Spleen (tissue), 7 donors: ENCODE measurements around the gene FCGR1A.
"Not testable (repeated sequence)": the region's sequence is repeated elsewhere in the genome, so short reads cannot be mapped to it uniquely, and the experiment has no call there.

Source experiments
- POLR2A ChIP-seq, 3 donors: fragments of 450-650 bp; IDR thresholded peaks; one replicate each; pipeline ENCODE4 v1.5.1; 2017; ENCODE audit warnings: antibody characterized with exemption in 3 of 3, mild to moderate bottlenecking in 1 of 3
- POLR2AphosphoS5 ChIP-seq, 3 donors: sonication (generic); formaldehyde crosslinking; IDR thresholded peaks; one replicate each; pipeline ENCODE4 v1.5.1; 2017; ENCODE audit warnings: antibody characterized with exemption in 3 of 3
- TF ChIP-seq, protein P1 (sequence below), 11 experiments: fragments of 200-600 bp in 7 of 11; fragments of 450-650 bp in 4 of 11; sonication (generic) in 4 of 11; IDR thresholded peaks in 8 of 11; conservative IDR thresholded peaks in 3 of 11; 1 replicate in 7 of 11; 2 replicates in 4 of 11; pipeline versions ENCODE4 v1.4.0 to v1.8.0; 2016 to 2021; ENCODE audit warnings: antibody characterized with exemption in 11 of 11, inconsistent platforms in 4 of 11, mild to moderate bottlenecking in 1 of 11
- donor health status: DM: no; HTN: no; CAD: no; lungs with moderate emphysema.
- donor health status: DM: no; HTN: no; CAD: no.
- donor health status: DM: no; HTN: no; CAD: no.

DNA sequence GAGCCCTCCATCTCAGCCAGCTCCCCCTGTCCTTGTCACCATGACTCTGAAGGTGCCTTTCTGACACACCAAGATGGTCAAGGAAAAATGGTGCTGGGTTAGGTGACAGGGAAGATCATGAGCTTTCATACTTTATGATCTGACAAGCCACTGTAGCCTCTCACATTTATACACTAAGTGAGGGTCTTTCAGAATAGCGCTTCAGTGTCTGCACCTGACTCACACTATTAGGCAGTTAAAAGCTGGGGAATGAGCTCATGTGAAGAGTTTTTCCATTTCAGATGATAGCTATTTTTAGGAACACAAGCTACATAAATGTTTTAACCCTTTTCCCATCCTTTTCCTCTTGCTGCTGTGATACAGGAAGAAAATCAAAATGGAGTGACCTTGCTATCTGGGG, 4.2 kb upstream of the FCGR1A start:
- TF ChIP-seq, protein P1, sequence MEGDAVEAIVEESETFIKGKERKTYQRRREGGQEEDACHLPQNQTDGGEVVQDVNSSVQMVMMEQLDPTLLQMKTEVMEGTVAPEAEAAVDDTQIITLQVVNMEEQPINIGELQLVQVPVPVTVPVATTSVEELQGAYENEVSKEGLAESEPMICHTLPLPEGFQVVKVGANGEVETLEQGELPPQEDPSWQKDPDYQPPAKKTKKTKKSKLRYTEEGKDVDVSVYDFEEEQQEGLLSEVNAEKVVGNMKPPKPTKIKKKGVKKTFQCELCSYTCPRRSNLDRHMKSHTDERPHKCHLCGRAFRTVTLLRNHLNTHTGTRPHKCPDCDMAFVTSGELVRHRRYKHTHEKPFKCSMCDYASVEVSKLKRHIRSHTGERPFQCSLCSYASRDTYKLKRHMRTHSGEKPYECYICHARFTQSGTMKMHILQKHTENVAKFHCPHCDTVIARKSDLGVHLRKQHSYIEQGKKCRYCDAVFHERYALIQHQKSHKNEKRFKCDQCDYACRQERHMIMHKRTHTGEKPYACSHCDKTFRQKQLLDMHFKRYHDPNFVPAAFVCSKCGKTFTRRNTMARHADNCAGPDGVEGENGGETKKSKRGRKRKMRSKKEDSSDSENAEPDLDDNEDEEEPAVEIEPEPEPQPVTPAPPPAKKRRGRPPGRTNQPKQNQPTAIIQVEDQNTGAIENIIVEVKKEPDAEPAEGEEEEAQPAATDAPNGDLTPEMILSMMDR (IDR thresholded peaks at IDR 0.05 in 8 of 11, conservative IDR thresholded peaks at IDR 0.05 in 3 of 11): not testable (repeated sequence)
- not testable (repeated sequence) for TF ChIP-seq POLR2A, POLR2AphosphoS5 (IDR thresholded peaks at IDR 0.05)
